ENCODE results near the gene SLC6A7.

The SLC6A7 gene

DNA sequence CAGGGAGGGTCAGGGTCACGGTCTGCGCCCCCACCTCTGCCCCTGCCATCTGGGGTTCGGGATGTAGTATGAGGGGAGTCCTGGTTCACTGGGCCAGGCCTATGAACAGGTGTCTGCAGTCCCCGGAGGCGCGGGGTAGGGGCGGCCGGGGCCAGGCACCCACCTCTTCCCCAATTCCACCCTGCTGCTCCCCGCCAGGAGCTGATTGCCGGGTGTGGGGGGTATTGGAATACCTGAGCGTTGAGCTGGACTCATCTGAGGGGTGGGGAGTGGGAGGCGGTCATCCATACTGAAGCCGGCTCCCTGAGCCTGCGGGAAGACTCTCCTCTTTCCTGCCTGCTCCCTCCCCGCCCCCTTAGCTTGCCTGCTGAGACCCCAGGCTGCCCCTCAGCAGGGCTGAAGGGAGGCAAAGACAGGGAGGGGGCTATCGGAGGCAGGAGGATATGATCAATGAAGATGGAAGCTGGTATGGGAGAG lies 679 bp downstream of the SLC6A7 start:
- DNase-seq (ENCODE audit: low read depth in 2 of 2) = no peak

DNA sequence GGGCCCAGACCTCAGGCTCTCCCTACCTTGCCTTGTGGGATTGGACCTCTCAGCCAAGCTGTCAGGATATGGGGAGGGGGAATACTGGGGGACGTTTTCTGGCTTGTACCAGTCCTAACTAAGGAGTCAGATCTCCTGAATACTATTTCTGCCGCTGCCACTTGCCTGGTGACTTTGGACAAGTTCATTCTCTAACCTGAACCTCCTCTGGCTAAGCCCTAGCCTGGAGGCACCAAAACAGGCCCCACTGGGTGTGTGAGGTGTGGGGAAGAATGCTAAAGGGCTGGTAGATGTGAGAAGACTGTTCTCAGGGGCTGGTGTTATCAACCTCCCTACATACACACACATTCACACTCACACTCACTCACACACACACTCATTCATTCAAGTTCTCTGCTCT lies 1.1 kb downstream of the SLC6A7 start:
- no peak for DNase-seq (ENCODE audit: low read depth in 2 of 2)

DNA sequence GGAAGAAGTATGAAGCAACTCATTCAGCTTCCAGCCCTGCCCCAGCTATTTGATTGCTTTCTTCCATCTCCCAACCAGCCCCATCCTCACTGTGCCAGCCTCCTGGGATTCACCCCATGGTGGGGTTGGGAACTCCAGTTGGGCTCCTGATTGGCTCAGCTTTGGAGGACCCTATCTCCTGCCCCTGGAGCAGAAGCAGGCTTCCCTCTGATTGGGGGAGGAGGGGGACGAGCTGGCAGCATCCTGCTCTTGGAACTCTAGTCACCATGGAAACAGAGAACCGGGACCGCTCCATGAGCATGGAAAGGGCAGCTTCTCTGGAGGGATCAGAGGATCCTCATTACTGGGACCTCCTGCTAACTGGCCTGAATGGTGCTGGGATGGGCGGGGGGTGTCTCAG lies 2.6 kb downstream of the SLC6A7 start:
- DNase-seq (ENCODE audit: low read depth in 2 of 2) = no peak

DNA sequence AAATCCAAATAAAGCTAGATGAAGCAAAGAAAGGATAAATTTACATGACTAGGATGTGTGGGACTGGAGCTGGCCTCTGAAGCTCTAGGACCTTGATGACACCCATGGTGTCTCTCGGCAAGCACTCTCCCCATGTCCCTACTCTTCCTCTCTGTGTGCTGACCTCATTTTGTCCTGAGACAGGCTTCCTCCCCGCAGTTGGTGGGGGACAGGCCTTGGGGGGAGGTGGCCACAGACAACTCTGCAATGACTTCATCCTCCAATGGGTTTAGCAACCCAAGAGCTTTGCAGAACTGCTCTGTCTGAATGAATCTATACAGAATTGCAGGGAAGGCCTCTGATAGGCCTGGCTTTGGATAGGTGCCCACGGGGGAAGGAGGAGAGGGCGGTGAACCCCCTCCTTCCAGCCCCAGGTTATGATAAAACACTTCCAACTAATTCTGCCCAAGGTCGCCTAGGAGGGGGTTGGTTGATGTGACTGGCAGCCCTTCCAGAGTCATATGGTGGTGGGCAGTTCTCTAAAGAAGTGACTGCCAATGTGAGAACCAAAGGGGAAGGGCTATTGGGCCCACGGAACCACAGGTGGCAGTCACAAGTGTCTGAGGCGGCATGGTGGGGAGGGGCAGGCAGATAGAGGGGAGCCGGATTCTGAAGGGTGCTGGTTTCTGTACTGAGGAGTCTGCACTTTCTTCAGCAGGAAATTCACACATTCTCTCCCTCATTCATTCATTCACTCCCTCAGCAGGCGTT lies 6.0 kb downstream of the SLC6A7 start:
- DNase-seq (ENCODE audit: low read depth in 2 of 2) = no peak

DNA sequence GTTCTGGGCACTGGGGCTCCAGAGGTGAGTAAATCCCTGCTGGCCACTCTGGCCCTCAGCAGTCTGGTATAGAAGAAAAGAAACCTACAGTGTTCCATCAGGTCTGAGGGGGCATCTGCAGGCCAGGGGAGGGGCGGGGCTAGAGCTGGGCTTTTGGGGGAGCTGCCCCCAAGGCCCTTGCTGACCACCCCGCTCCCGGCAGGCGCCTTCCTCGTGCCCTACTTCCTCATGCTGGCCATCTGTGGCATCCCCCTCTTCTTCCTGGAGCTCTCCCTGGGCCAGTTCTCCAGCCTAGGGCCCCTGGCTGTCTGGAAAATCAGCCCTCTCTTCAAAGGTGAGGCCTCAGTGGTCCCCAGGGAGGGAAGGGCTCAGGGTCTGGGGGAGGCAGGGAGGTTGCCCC lies 6.7 kb downstream of the SLC6A7 start:
- DNase-seq (ENCODE audit: low read depth in 2 of 2) = no peak

DNA sequence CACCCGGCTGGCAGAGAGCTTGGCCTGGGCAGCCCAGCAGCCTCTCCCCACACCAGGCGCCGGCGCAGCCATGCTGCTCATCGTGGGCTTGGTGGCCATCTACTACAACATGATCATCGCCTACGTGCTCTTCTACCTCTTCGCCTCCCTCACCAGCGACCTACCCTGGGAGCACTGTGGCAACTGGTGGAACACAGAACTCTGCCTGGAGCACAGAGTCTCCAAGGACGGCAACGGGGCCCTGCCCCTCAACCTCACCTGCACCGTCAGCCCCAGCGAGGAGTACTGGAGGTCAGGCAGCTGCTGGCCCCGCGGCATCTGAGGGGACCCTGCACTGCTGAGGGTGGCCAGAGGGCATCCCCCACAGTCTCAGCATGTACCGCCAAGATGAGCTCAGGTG lies 7.1 kb downstream of the SLC6A7 start:
- no peak for DNase-seq (ENCODE audit: low read depth in 2 of 2)

DNA sequence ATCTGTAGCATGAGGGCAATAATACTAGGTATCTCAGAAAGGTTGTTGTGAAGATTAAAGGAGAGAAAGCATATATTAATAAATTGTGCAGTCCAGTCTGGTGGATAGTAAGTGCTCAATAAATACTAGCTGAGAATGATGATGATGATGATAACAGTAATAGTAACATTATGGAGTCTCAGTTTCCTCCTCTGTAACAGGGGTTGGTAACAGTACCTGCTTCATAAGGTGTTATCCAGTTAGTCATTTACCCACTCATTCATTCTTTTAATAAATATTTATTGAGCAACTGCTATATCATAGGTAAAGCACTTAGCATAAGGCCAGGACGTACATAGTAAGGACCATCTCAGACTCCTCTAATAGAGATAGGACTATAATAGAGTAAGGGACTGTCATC lies 7.6 kb downstream of the SLC6A7 start:
- DNase-seq (ENCODE audit: low read depth in 2 of 2) = no peak

DNA sequence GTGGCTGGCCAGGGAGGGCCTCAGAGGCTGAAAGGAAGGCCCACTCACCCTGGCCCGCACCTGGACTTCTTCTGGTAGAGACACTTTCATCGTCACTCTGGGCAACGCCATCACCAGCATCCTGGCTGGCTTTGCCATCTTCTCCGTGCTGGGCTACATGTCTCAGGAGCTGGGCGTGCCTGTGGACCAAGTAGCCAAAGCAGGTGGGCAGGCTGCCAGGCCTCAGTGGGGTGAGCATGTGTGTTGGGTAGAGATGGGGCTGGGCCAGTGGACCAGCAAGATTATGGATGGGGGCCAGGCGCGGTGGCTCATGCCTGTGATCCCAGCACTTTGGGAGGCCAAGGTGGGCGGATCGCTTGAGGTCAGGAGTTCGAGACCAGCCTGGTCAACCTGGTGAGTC lies 12.6 kb downstream of the SLC6A7 start:
- DNase-seq (ENCODE audit: low read depth in 2 of 2) = no peak

DNA sequence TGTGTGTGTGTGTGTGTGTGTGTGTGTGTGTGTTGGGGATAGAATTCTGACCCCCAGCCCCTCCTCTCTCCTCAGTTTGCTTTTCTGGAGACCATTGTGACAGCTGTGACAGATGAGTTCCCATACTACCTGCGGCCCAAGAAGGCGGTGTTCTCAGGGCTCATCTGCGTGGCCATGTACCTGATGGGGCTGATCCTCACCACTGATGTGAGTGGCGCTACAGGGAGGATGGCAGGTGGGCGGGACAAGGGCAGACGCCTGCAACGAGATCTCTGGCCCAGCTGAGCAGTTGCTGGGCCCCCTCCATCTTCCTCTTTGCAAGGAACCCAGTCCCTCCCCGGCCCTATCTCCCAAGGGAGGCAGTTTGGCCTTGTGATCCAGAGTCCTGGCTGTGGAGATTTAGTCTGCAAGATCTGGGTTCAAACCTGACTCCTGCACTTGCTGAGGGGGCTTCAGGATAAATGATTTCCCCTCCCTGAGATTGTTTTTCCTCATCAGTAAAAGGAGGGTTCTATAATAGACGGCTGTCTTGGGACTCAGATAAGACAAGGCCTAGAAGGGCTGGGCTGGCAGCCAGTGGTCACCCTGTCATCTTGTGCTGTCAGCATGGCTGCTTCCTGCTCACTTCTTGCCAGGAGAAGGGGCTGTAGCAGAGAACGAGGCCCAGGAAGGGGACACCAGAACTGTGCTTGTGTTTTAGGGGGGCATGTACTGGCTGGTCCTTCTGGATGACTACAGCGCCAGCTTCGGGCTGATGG lies 14.1 kb downstream of the SLC6A7 start:
- no peak for DNase-seq (ENCODE audit: low read depth in 2 of 2)

DNA sequence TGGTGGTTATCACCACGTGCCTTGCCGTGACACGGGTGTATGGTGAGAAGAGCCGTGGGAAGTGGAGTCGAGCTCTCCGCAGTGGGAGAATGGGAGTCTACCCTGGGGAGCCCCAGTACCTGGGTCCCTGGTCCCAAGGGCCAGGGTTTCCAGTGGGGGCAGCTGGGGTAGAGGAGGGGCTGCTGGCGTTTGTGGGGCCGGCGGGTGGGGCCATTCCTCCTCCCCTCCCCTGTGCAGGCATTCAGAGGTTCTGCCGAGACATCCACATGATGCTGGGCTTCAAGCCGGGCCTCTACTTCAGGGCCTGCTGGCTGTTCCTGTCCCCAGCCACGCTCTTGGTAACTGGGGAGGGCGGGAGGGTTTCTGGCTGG lies 14.7 kb downstream of the SLC6A7 start:
- no peak for DNase-seq (ENCODE audit: low read depth in 2 of 2)

DNA sequence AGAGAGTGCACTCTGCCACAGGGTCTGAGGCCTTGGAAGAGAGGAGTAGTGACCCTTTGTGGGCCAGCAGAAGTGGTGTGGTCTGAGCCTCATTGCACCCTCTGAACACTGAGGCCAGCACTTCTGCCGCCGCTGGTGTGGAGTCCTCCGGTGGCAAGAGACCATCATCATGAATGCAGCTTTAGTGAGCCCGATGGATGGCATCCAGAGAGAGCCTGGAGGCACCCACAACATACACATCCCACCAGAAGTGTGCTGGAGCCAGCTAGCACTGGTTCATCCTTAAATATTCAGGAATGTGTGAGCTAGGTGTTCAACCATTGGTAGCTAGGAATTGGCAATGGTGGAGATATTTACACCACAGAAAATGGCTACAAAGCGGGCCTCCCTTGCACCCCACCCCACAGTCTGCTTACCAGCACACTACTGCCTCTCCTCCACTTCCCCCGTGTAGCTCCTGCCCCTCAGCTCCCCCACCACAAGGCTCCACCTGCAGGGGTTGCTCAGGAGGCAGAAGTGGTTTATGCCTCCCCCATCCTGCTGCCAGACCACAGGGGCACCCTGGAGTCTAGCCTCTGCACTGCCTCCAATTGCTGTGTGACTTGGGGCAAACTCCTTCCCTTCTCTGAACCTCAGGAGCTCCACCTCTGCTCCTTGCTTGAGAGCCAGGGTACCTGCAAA lies 16.4 kb downstream of the SLC6A7 start:
- DNase-seq (ENCODE audit: low read depth in 2 of 2) = no peak

DNA sequence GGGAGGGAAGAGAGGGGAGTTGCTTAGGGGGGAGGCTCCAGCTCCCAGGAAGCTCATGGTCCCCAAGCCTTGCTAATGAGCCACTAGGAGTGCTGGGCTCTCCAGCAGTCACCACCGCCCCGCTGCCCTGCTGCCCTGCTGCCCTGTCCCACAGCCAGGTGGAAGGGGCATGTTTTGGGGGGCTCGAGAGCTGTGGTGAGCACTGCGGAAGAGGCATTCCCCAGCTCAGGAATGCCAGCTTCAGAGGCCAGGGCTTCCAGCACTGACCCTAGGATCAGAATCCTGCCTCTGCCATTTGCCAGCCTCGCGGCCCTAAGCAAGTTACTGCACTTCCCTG lies 16.9 kb downstream of the SLC6A7 start:
- DNase-seq (ENCODE audit: low read depth in 2 of 2) = no peak

DNA sequence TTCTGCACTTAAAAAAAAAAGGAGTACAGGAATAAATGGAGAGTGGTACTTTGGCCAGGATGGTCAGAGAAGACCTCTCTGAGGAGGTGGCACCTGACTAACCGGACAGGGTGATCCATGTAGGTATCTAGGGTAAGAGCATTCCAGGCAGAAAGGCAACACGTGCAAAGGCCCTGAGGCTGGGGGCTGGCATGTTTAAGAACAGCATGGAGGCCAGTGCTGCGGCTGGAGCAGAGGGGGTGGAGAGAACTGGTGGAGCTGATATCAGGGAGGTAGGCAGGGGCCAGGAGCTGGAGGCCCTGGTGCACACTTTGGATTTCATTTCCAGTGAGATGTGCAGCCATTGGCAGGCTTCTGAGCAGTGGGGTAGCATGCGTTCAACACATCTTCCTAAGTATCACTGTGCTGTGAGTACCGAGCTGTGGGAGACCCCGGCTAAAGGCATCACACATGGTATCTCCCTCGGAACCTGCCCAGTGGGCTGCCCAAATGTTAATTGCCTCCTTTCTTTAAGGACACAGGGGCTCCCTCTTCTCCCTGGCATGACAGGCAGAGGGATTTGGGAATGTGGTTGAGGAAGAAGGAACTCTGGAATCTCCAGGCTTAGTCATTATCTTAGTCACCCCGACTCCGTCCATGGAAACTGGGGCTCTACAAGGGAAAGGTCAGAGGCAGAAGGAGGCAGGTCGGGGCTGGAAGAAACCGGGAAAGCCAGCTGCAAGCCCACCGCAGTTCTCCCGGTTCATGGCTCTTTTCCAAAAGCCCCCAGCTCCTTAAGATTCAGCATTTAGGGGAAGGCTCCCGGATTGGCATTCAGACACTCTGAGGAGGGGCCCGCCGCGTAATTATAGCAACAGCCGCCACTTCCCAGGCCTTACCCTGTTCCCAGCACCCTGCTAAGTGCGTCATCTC lies 18.6 kb downstream of the SLC6A7 start:
- DNase-seq (ENCODE audit: low read depth in 2 of 2) = no peak

DNA sequence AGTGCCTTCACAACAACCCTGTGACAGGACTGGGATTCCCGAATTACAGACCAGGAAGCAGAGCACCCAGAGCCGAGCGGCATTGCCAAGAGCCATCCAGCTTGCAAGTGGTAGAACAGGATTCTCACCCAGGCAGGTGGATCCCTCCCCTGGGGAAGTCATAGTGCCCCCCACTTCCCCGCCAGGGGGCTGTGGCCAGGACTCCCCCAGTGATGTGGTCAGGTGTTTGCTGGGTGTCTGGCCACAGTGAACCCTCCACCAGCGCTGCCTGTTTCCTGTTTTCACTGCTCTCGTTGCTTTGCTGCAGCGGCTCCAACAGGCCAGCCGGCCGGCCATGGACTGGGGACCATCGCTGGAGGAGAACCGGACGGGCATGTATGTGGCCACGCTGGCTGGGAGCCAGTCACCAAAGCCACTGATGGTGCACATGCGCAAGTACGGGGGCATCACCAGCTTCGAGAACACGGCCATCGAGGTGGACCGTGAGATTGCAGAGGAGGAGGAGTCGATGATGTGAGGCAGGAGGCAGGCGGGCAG lies 19.3 kb downstream of the SLC6A7 start:
- no peak for DNase-seq (ENCODE audit: low read depth in 2 of 2)

DNA sequence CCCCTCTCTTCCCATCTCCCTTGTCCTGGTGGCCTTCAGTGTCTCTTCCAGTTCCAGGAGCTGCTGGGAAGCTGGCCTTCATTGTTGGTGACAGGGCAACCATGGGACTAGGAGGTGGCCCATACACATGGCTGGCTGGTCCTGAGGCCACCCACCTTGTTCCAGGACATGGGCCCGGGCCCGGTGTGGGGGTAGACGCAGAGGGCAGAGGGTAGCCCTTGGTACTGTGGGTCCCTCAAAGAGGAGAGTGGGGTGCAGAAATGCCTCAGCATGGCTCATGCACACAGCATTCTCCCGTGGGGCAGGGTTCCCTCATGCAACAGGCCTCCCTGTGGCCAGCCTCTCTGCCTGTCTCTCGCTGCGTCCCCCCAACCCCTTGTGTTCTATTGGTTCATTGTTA lies 20.8 kb downstream of the SLC6A7 start:
- DNase-seq (ENCODE audit: low read depth in 2 of 2) = no peak

DNA sequence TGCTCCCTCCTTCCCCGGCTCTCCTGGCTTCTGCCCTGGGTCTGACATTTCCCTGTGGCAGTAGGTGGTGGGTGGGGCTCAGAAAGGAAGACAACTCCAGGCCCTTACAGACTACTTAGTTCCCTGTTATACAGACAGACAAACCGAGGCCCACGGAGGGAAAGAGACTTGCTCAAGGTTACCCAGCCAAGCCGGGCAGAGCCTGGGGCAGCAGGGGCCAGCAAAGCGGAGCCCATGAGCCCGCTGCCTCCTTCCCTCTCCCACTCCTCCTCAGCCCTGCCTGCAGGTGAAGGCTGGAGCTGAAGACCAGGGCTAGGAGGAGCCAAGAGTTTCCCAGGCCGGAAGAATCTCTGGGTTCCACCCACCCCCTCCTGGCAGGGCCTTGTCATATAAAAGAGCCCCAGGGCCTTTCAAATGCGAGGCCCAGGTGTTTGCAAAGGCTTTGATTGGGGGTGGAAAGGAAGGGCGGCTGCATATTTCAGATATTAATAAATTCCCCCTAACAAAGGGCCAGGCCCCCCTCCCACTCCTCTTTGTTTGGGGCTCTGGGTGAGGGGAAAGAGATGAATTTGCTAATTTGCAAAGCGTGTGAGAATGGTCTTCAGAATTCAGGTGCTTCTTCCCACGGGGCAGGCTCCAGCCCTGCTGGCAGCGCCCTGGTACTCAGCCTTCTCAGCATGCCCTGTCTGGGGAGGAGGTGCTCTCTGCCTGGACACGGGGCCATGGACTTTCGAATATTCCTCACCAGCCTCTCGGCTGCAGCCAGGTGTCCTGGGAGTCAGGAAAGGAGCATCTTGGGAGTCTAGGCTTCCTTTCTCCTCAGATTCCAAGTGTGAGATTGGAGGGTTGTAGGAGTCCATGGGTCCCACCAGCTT lies 21.5 kb downstream of the SLC6A7 start:
- DNase-seq (ENCODE audit: low read depth in 2 of 2) = no peak

DNA sequence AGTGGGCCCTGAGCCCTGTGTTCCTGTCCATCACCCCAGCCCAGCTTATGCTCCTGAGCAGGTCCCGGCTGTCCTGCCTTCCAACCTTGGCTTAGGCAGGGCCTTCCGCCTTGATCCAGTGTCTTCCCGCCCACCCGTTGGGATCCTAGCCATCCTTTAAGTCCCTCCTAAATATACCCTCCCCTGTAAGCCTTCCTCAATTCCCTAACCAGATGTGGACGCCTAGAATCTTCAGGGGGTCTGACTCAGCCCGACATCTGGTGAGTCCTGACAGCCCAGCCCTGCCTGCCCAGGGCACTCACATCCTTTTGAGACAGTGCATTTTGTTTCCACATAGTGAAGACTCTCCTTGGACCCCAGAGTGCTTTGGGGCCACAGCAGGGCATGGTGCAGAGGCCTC lies 23.7 kb downstream of the SLC6A7 start:
- DNase-seq (ENCODE audit: low read depth in 2 of 2) = no peak

DNA sequence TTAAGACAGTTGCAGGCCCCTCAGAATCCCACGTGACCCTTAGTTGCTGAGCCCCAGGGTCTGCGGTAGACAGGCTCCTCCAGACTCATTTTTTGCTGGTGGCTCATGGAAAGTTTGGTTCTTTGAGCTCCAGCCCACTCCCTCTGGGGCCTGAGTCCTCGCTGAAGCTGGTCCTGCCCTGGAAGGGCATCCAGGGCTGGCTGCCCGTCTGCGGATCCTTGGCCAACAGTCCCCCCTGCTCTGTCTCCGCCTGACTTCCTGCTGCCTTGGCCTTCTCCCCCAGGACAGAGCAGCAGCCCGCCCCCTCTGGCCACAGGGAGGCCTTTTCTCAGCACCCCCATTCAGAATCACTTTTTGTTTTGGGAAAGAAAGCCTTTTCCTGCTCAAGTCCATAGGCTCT lies 24.4 kb downstream of the SLC6A7 start:
- no peak for DNase-seq (ENCODE audit: low read depth in 2 of 2)

DNA sequence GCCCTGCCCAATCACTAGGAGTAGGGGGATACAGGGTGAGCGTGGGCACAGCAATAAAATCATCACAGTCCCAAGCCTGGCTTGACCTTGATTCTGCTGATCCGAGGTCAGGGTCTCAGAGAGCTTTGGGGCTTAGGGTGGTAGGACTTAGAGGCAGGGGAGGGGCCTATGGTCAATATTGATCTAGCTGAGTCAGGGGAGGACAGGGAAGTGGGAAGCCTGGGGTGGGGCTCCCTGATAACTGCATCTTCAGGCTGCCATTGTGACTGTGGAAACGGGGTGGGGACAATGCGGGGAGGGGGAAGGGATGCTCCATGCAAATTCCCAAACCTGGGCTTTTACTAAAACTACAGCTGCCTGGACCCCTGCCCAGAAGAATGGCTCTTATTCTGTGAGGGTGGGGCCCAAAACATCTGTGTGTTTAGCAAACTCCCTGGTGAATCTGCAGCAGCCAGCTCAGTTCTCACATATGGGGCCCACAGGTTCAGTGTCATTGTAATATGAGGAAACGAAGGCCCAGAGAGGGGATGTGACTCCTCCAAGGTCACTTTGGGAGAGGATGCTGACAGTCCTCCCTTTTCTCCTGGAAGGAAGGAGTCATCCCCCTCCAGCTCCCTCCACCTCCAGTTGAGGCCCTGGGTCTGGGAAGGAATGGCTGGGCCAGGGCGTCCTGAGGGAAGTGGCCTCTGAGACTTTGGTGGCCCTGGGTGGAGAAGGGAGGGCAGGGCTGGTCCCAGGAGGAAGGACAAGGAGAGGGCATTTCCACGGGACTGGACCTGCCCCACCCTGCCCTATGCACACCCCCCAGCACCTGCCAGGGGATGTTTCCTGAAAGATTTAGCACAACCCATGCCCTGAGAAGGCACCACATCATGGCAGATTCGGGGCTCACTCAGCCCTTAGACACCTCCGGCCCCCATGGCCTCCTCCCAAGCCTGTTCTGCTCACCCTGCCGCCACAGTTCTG lies 26.4 kb downstream of the SLC6A7 start:
- no peak for DNase-seq (ENCODE audit: low read depth in 2 of 2)

DNA sequence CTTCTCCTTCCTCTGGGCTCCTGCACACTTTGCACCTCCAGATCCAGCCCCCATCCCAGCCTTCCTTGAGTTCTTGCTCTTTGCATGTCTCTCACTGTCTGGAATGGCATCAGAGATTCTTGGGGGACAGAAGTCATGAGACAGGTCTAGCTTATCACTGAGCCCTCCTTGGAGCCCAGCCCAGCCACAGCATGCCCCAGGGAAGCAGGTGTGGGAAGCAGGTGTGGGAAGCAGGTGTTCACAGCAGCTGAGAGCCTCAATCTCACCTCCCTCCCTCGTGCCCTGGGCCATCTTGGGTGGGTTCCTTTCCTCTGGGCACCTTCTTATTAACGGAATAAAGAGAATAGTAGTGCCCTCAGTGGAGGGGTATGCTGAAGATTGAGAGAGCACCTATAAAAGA lies 27.2 kb downstream of the SLC6A7 start:
- DNase-seq (ENCODE audit: low read depth in 2 of 2) = no peak

Measured in stimulated activated CD4-positive, alpha-beta T cell treated with anti-CD3 and anti-CD28 coated beads, Interleukin-4, amount 100 ng/mL, for 48 hours (primary cell).